HG03565 (cell line): ENCODE results near the gene GAREM1.
"Not testable (repeated sequence)": the region's sequence is repeated elsewhere in the genome, so short reads cannot be mapped to it uniquely, and the experiment has no call there.

ENCODE experiments used
- ATAC-seq: cut with Tn5 transposase; IDR thresholded peaks from one replicate; pipeline ENCODE4 v1.9.1; 2021; ENCODE audit warnings: mild to moderate bottlenecking, moderate library complexity; ENCODE audit not compliant: unreplicated experiment

The GAREM1 gene

DNA sequence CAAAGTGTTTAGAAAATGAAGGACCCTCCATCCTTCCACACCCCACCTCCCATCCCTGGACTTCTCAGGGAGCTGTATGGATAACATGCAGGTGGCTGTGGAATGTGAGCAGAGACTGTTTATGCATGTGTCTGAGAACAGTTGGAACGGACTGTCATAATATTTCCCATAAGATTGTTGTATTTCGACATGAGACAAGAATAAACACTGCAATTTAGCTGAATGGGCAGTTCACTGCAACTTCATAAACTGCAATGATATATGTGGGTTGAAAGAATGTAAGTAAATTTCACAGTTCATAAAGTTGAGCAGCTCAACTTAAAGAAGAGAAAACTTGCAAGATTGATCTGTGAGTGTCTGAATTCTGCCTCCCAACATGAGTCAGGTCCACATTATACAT lies 206.3 kb downstream of the GAREM1 start:
- ATAC-seq, result no peak

DNA sequence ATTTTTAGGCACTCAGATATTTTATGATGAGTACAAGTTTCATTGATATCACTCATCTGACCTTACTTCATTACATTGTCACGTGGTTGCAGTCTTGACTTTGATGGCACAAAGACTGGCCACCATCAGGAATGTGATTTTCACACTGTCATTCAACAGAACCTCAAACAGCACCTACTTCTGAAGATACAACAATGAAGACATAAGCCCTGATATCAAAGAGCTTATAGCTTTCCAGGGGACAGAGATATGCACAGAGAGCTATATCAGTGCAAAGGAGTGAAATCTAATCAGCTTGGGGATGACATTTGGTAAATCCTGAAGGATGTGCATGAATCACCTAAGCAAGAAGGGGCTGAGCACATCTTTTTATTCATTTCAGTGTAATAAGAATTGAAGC lies 208.6 kb downstream of the GAREM1 start:
- no peak for ATAC-seq

DNA sequence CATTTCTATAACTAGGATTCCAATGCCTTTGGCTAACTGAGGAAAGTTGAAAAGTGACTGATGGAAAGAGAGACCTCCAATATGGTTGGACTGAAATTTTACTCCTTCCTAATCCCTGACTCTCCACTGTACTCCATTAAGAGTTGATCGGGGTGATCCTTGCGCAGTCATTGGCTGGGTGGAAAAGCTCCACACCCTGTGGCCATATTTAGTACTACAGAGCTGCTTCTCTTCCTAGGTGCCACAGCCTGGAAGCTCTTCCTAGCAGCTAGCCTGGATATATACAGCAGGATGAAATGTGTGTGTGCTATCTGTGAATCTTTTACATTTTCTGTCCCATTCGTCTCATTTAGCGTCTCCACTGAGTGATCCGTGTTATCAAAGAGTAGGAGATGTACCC lies 209.7 kb downstream of the GAREM1 start:
- ATAC-seq, result no peak

DNA sequence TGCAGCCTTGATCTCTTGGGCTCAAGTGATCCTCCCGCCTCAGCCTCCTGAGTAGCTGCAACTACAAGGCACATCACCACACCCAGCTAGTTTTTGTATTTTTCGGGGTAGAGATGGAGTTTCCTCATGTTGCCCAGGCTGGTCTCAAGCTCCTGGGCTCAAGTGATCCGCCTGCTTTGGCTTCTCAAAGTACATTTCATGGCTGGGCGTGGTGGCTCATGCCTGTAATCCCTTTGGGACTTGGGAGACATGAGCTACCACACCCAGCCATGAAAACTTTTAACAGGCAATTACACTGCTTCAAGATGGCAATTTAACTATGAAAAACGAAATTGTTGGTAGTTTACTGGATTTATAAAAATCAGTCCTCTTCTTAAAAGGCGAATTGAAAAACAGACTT lies 211.1 kb downstream of the GAREM1 start:
- no peak for ATAC-seq

DNA sequence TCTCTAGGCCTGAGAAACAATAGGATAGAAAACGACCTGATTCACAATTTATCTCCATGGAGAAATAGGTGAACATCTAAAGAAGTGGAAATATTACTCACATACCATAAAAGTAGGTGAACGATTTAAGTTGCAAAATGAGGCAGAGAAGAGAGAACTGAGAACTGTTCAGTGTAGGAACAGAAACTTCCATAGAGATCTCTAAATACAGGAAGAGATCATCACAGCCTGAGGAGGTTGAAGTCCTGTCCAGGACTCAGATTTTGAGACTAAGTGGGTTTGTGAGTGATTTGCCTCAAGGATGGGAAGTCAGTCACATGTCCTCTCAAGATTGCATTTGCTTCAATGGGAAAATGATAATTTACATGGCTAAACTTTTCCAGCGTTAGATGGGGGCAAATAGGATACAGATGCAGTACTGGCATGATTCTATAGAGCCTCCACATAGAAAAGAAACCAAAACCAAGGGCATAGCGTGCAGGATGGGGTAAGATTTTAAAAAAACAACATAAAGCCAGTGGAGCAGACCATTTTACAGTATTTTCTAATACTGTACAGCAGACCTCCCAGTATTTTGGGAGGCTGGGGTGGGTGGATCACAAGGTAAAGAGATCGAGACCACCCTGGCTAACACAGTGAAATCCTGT lies 212.0 kb downstream of the GAREM1 start:
- no peak for ATAC-seq

DNA sequence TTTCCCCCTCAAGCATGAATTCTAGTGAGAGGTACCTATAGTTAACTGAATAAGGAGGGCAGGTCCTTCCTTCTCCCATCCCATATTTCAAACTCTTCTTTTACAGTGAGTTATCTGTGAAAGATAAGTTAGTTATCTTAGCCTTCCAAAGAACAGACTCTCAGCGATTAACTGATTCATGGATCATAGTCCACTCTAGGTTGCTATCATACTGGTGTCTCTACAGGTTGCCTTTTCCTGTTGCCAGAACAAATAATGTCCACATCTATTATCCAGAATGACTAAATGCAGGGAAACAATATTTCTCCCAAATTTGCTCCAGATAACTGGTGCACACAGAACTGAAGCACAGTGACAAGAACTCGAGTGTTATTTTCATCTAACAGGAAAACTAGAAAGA lies 212.5 kb downstream of the GAREM1 start:
- no peak for ATAC-seq

DNA sequence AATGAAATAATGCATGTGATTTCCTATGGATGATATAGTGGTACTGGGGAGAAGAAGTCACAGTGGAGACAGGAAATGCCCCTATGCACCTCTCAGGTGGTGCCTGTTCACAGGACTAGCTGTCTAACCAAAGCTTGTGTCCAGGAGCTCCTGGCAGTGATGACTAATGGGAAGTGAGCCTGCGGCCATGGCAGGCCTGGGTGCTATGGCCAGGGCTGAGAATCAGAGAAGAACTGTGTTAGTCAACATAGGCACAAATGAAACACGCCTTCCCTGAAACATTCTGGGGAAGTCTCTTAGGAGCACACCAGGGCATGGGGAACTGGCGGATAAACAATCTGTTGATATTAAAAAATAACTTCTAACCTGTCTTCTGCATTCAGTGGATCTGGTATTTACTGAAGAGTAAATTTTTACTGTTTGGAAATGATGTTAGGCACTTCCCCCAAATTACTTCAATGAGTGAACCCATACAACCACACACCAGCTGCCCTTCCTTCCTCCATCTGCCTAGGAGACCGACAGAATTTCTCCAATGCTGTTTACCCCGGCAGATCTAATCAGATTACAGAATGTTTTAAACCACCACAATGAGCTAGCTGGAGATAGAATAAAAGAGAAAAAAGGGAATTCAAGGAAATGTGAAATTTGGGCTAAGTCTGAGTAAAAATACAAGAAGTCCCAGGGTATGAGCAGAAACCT lies 213.4 kb downstream of the GAREM1 start:
- ATAC-seq, result no peak

DNA sequence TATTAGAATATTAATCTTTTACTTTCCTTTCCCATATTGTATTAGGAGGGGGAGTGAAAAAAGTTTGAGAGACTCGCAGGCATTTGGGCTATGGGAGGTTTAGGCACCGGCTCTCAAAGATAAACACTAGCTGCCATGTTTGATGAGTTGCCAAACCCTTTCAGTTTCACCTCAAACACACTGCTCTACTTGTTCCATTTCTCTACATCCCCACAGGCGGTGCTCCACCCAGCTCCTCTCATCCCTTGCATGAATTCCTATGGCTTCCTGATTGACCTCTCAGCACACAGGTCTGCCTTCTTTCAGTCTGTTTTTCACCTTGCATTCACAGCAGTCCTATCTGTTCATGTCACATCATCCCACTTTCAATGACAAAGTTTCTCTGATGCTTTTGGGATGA lies 215.1 kb downstream of the GAREM1 start:
- no peak for ATAC-seq

DNA sequence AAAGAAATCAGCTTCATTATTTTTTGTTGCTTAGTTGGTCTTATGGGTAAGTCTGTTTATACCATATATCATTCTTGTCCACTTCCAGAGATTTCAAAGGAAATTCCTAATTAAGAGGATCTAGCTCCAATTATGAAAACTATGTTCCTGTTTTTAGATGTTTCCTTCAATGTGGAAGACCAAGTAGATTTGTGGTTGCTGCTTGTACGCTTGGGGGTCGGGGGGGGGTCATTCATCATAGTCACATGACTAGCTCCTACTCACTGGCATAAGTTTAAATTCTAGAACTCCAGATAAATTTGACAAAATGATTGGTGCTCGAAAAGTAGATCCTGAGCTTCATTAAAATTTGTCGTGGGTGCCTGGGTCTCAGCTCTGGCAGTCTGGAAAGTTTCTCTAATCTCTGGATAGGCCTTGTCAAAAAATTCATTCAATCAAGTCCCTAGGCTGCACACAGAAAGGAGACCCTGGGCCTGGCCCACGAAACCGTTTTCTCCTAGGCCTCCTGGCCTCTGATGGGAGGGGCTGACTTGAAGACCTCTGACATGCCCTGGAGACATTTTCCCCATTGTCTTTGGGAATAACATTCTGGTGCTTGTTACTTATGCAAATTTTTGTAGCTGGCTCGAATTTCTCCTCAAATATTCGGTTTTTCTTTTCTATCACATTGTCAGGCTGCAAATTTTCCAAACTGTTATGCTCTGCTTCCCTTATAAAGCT lies 218.4 kb downstream of the GAREM1 start:
- ATAC-seq, result no peak

DNA sequence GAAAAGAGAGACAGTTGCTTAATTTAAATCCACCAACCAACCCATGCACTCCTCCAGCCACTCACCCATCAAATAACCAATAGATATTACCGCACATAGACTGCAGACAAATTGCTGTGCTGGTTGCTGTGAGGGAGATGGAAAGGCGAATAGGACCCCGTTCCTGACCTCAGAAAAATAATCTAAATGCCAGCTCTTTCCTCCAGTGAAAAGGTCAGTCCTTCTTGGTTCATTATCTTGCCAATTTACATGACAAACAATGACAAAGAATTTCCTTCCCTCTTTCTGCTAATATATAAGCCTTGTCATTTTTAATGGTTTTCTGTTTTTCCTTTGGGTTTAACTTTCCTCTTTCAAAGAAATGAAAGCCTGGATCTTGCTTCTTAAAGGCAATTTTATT lies 219.2 kb downstream of the GAREM1 start:
- ATAC-seq, result no peak

DNA sequence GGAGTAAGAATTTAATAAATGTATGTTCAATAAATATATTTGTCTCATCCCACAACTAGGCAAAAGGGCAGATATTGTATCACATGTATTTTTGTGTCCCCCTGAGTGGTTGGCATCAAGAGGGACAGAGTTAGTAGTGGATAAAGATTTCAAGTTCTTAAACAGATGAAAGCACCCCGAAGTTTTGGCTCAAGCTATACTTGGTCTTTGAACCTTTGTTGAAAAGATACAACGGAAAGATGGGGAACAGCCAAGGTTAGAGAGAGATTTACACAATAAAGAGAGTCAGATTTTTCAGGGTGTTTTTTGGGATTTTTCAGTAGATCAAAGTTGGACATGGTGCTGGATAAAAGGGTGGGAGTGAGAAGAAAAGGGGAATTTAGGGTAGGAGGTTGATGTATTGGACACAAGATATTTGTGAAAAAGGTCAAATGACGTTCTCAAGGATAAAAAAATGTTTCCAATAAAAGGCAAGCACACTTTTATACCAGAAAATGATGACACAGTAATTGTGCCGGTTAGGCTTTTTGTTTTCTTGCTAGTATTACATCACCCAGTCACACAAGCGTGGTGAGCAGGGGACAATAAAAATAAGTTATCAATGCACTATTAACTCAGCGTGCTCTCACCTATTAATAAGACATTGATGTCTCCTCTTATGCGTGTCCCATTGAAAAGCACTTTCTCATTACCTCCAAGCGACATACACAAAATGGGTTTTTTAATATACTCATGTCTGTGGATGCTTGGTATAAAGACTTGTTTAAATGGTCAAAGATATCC lies 221.3 kb downstream of the GAREM1 start:
- no peak for ATAC-seq

DNA sequence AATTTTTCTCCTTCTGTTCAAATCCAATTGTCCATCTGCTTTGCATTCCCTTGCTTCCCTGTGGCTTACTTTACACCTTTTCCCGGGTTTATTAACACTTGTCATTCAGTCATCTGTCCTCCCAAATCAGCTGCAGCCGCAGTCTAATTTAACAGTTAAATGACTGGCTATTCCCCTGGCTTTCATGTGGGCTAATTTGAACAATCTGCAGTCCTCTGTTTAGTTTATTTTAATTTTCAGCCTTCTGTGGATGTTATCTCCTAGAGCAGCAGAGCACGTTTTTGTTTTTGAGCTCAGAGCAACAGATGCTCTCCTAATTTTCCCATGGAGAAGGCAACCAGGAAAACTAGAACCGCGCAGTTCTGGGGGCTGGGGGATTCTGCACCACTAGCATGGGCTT lies 225.8 kb downstream of the GAREM1 start:
- ATAC-seq, result no peak

DNA sequence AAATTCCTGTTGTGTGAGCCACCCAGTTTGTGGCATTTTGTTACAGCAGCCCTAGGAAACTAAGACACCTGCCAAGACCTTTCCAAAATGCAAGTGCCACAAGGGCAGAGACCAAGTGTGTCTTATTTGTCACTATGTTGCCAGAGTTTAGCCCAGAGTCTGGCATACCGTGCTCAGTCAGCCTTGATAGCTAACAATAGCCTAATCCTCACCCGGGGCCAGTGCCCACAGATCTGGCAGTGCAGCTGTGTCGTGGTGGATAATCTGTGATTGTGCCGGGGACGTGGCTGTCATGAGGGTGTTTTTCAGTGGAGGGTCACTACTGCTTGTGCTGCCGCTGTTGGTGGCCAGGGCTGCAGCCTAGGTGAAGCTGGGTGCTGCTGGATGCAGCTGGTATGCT lies 227.3 kb downstream of the GAREM1 start:
- no peak for ATAC-seq

DNA sequence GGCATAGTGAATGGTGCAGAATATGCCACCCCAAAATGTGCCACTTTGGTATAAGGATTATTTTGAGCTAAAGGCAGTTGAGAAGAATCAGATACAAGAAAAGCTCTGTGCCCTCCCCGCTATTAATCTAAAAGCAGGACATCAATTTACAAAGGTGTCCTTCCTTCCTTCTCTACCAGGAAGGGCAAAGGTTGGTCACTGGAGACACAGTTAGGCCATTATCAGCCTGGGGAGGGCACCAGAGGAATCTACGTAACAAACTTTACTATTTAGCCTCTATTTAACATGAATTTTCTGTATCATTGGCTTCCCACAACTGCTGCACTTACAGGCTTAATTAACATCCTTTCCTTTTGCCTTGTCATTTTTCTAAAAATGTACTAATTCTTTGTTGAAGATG lies 228.3 kb downstream of the GAREM1 start:
- no peak for ATAC-seq

DNA sequence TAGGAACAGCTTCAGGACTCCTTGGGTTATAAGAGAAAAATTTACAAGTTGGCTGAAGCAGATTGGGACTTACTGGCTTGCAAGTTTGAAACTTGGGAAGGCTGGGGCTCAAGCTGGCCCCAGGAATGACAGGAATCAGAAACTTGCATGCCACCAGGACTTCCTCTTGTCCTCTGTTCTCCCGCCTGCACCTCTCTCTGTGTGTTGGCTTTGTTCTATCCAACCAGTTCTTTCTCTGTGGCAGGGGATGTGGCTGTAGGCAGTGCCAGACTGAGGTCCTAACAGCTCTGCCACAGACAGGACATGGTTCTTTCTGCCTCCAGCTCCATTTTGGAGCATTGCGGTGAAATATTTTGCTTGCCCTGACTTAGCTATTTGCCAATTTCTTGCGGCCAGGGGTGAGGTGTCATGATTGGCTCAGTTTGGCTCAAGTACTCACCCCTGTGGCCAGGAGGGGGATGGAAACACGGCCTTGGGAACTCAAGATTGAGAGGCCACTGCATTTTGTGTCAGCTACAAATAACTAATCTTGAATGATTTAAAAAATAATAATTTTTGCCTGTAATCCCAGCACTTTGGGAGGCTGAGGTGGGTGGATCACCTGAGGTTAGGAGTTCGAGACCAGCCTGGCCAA lies 231.9 kb downstream of the GAREM1 start:
- ATAC-seq, result no peak

DNA sequence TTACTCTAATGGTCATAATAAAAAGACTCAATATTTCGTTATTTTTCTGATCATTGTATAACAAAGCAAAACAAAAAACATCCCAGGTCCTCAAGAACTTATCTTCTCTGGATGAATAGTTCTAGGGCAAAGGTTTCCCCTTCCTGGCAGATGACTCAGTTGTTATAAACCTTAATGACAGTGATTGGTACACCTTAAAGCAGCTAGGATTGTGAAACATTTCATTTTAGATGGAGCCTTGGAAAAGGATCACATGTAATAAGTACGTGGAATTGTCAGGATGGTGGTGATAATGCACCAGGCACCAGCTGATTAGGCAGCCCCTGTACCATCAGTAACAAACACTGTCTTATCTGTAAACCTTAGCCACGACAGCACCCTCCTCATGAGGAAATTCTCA lies 233.6 kb downstream of the GAREM1 start:
- ATAC-seq, result no peak

DNA sequence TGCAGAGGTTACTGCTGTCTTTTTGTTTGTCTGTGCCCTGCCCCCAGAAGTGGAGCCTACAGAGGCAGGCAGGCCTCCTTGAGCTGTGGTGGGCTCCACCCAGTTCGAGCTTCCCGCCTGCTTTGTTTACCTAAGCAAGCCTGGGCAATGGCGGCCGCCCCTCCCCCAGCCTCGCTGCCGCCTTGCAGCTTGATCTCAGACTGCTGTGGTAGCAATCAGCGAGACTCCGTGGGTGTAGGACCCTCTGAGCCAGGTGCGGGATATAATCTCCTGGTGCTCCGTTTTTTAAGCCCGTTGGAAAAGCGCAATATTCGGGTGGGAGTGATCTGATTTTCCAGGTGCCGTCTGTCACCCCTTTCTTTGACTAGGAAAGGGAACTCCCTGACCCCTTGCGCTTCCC lies 237.3 kb downstream of the GAREM1 start:
- ATAC-seq, result not testable (repeated sequence)

DNA sequence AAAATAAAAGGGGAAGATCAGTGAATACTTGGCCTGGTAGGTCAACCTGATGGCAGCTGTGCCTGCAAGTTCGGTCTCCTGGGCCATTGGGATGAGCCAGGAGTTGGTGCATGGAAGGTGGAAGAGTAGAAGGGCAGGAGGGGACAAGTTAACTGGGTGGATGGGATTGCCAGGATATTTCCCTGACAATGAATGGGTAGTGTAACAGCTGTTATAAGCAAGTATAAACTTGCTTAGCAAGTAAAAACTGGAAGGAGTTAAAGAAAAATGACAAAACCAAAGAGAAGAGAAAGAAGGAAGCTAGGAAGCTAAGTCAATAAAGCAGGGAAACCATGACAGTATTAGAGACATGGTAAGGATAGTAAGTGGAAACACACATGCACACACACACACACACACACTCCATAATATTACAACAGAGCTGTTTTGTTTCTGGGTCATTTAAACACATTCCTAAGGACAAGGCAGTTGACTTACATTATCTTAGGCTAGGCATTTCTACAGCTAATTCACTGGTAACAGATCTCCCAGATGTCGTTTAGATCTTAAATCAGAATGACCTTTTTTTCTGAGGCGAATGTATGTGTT lies 251.2 kb downstream of the GAREM1 start:
- ATAC-seq, result no peak

DNA sequence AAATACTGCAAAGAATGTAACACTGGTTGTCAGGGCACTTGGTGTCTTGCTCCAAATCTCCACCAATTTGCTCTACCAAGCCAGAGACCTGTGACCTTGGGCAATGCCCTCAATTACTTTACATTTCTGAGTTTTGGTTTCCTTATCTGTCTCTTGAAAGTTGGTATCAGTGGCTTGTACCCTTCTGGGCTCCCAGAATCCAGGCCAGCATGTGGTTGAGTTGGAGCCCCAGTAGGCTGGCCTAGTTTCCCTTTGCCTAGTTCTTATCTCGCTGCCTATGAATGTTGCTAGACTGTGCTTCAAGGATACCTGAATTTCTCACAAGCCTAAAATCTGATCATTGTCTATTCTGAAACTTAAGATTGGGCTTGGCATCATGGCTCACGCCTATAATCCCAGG lies 254.3 kb downstream of the GAREM1 start:
- ATAC-seq, result no peak

DNA sequence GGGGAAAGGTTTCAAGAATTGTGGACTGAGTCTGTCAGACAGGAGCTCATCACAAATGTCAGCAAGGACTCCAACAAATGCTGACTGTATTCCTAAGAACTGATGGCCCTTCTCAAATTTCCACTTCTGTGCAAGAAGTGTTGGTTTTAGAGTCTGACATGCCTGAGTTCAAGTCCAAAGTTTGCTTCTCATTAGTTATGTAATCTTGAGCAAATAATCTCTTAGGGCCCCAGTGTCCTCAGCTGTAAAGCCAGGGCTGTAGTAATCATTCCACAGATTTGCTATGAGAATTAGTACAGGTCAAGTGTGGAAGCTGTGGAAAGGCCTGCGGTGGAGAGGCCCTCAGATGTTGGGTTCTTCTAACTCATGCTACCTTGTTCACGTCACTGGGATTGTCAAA lies 257.0 kb downstream of the GAREM1 start:
- ATAC-seq, result no peak
